Spinal cord (tissue), 10 donors: Measurements from ENCODE around the gene BRWD1. TPM values are rescaled to one million over a fixed set of nuclear protein-coding genes. Genes with fewer than 3 reads are reported as not detected.

Experiments
- DNase-seq, 6 donors: peaks; one replicate each; pipeline versions ENCODE4 v3.0.0 to v3.0.0-alpha.2; 2013 to 2015; ENCODE audit warnings: low spot score in 6 of 6, low read depth in 4 of 6
- H3K27ac ChIP-seq: one replicate; pipeline ENCODE4 v1.5.1; 2013; ENCODE audit warnings: low read depth, low read length, control low read depth
- H3K27me3 ChIP-seq: one replicate; pipeline ENCODE4 v1.6.1; 2013; ENCODE audit warnings: low read length; ENCODE audit not compliant: control insufficient read depth, insufficient read depth
- H3K36me3 ChIP-seq: one replicate; pipeline ENCODE4 v1.6.1; 2013; ENCODE audit warnings: low read length; ENCODE audit not compliant: control insufficient read depth, insufficient read depth
- H3K4me1 ChIP-seq: one replicate; pipeline ENCODE4 v1.6.1; 2013; ENCODE audit warnings: low read length; ENCODE audit not compliant: control insufficient read depth, insufficient read depth
- H3K4me3 ChIP-seq: one replicate; pipeline ENCODE4 v1.5.1; 2013; ENCODE audit warnings: low read depth, low read length, control low read depth
- H3K9me3 ChIP-seq: one replicate; pipeline ENCODE4 v1.6.1; 2013; ENCODE audit warnings: low read length; ENCODE audit not compliant: control insufficient read depth, insufficient read depth
- WGBS: methylation state at CpG from one replicate; pipeline ENCODE4 v1.1.5; 2013; ENCODE audit warnings: missing lambda C conversion rate; ENCODE audit not compliant: insufficient coverage; 5-methylcytosine and 5-hydroxymethylcytosine counted together
- long read RNA-seq, 4 donors: transcript quantifications; one replicate each; lab custom pipeline, GENCODE V29; 2026
- polyA plus RNA-seq, 2 donors: library from polyadenylated mRNA; unstranded; fragments of 120-200 nt; gene quantifications; one replicate each; pipeline ENCODE4 v1.2.1, GENCODE V29; 2013; ENCODE audit not compliant: insufficient read length in 2 of 2
- total RNA-seq, 2 donors: library from RNA; depleted of rRNA in 1 of 2; stranded (reverse); fragments of 120-200 nt in 1 of 2; fragments of >200 nt in 1 of 2; gene quantifications; one replicate each; pipeline versions ENCODE4 v1.2.3 to v1.2.4, GENCODE V29; 2013 to 2014
- donor health status: healthy.

Gene BRWD1
- total RNA-seq: 100 to 1,000 TPM in 1 of 2 donors, 10 to 100 TPM in 1; 78.2 to 180 TPM
- polyA plus RNA-seq: 100 to 1,000 TPM in 1 of 2 donors, 10 to 100 TPM in 1; 95.8 to 123 TPM
- long read RNA-seq, donor 1, transcript BRWD1-202 (5 exons, 2,495 nt): major isoform, 45 of 51 reads
- long read RNA-seq, donor 1, partial matches to known transcripts: 6 of 51 reads
- long read RNA-seq, donor 1, other reads (novel, unspliced or antisense): 0 of 51 reads
- long read RNA-seq, donor 2, transcript BRWD1-202 (5 exons, 2,495 nt): major isoform, 15 of 15 reads
- long read RNA-seq, donor 2, partial matches to known transcripts: 0 of 15 reads
- long read RNA-seq, donor 2, other reads (novel, unspliced or antisense): 0 of 15 reads
- long read RNA-seq, donor 3, transcript BRWD1-202 (5 exons, 2,495 nt): major isoform, 22 of 22 reads
- long read RNA-seq, donor 3, partial matches to known transcripts: 0 of 22 reads
- long read RNA-seq, donor 3, other reads (novel, unspliced or antisense): 0 of 22 reads
- long read RNA-seq, donor 4, transcript BRWD1-202 (5 exons, 2,495 nt): major isoform, 13 of 15 reads
- long read RNA-seq, donor 4, partial matches to known transcripts: 0 of 15 reads
- long read RNA-seq, donor 4, other reads (novel, unspliced or antisense): 0 of 15 reads

- Histone ChIP-seq H3K9me3 (no peaks in the 10 kb centered on the region), H3K27me3 (no peaks in the 10 kb centered on the region), H3K27ac (peak within 1 kb of the TSS; percentile 98), H3K4me1 (peaks cover 15% of the 10 kb centered on the region), H3K36me3 (peaks cover 22% of the 10 kb centered on the region), H3K4me3 (peak within 1 kb of the TSS; percentile 80)
- DNase-seq: peak; percentile 70 to 96 (median 82)
- WGBS: under 1% methylated on average over 78 of the region's 78 CpGs
Observed at GRCh38 chr21:39313571-39314142, at the start of gene BRWD1. TSS of gene BRWD1 (minus strand) at chr21:39313632. CDS start at chr21:39313491, 141 bp downstream.

- 83% methylated on average over 1 of the region's 3 CpGs for WGBS
- no peak overlapping the region for H3K4me3 ChIP-seq
- no peaks in the 10 kb centered on the region for H3K9me3 ChIP-seq
- H3K27me3 ChIP-seq: no peaks in the 10 kb centered on the region
- no peak overlapping the region for H3K27ac ChIP-seq
- no peak for DNase-seq
- H3K36me3 ChIP-seq: no peaks in the 10 kb centered on the region
- H3K4me1 ChIP-seq: no peaks in the 10 kb centered on the region
Observed at GRCh38 chr21:39362733-39363132, 49.3 kb upstream of the BRWD1 start.

GRCh38 chr21:39359382-39359781 lies 46.0 kb upstream of the BRWD1 start:
- Histone ChIP-seq H3K36me3 (no peaks in the 10 kb centered on the region), H3K27me3 (no peaks in the 10 kb centered on the region), H3K27ac (no peak overlapping the region), H3K4me3 (no peak overlapping the region), H3K9me3 (no peaks in the 10 kb centered on the region), H3K4me1 (no peaks in the 10 kb centered on the region)
- no peak for DNase-seq
- 83% methylated on average over 2 of the region's 4 CpGs for WGBS

DNA sequence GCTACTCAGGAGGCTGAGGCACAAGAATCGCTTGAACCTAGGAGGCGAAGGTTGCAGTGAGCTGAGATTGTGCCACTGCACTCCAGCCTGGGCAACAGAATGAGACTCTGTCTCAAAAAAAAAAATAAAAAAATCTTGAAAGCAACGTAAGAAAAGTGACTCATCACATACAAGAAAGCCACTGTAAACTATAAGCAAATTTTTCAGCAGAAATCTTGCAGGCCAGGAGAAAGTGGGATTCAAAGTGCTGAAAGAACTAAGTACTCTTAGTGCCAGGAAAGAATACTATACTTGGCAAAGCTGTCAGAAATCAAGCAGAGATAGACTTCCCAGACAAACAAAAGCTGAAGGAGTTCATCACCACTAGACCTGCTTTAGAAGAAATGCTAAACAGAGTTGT lies 39.9 kb upstream of the BRWD1 start:
- DNase-seq: no peak
- Histone ChIP-seq H3K27ac (no peak overlapping the region), H3K4me1 (peaks cover 8% of the 10 kb centered on the region), H3K4me3 (no peak overlapping the region), H3K36me3 (no peaks in the 10 kb centered on the region), H3K9me3 (peaks cover 3% of the 10 kb centered on the region), H3K27me3 (no peaks in the 10 kb centered on the region)
- no CpG with 5 or more reads among the region's 3 CpGs for WGBS

DNA sequence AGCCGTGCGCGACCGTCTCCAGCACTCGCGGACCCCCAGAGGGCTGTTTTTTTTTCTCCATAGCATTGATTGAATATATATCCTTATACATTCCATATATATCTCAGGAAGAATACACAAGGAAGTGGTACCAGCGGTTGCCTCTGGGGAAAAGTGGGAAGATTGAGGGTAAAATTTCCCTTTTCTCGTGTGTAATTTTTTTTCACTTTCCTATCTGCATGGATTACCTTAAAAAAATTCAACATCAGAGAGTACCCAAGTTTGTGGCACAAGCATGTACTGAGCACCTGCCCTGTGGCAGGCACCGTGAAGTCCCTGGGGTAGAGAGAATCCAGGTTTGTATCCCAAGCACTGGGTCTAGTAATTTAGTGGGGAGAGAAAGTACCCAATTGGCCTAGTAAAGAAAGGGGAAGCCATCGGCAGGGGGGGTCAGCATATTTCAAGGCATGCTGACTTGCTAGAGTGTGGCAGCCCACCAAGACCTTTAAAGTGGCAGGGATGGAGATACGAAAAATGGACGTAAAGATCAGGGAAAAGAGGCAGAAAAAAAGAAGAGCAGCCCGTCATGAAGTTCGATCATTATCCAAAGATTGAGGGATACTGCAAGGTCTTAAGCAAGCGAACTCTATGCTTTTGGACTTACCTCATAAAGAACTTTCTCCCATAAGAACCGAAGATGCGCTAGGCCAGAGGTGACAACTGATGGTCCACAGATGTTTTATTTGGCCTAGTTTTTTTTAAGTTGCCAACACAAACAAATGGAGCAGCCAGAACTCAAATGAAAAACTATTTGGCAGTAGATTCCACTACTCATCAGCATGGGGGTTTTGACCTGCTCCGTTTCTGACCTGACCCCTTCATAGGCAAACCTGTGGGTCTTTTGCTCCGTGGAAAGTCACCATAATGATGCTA lies 36.9 kb upstream of the BRWD1 start:
- H3K9me3 ChIP-seq: peaks cover 3% of the 10 kb centered on the region
- no peak for DNase-seq
- peak overlapping the region; percentile 94 for H3K27ac ChIP-seq
- H3K36me3 ChIP-seq: no peaks in the 10 kb centered on the region
- peaks cover 8% of the 10 kb centered on the region for H3K4me1 ChIP-seq
- H3K4me3 ChIP-seq: peak overlapping the region; percentile 79
- 81% methylated on average over 11 of the region's 19 CpGs for WGBS
- H3K27me3 ChIP-seq: no peaks in the 10 kb centered on the region

GRCh38 chr21:39349211-39350093 lies 36.0 kb upstream of the BRWD1 start:
- H3K36me3 ChIP-seq: peaks cover 3% of the 10 kb centered on the region
- H3K4me3 ChIP-seq: peak overlapping the region; percentile 79
- peak; percentile 88 to 99 (median 94) for DNase-seq
- WGBS: 16% methylated on average over 45 of the region's 56 CpGs
- peaks cover 3% of the 10 kb centered on the region for H3K9me3 ChIP-seq
- peaks cover 8% of the 10 kb centered on the region for H3K4me1 ChIP-seq
- peak overlapping the region; percentile 94 for H3K27ac ChIP-seq
- H3K27me3 ChIP-seq: no peaks in the 10 kb centered on the region

- Histone ChIP-seq H3K27ac (peak within 1 kb of the TSS; percentile 97), H3K4me3 (peak within 1 kb of the TSS; percentile 88), H3K36me3 (peaks cover 7% of the 10 kb centered on the region), H3K27me3 (no peaks in the 10 kb centered on the region), H3K4me1 (peaks cover 8% of the 10 kb centered on the region), H3K9me3 (peaks cover 3% of the 10 kb centered on the region)
- WGBS: under 1% methylated on average over 93 of the region's 116 CpGs
- peak; percentile 67 to 97 (median 80) for DNase-seq
Observed at GRCh38 chr21:39348355-39349210, 35.2 kb upstream of the BRWD1 start, which contains the start of gene HMGN1. TSS of gene HMGN1 (minus strand) at chr21:39349088. CDS start at chr21:39348917, 171 bp downstream.

DNA sequence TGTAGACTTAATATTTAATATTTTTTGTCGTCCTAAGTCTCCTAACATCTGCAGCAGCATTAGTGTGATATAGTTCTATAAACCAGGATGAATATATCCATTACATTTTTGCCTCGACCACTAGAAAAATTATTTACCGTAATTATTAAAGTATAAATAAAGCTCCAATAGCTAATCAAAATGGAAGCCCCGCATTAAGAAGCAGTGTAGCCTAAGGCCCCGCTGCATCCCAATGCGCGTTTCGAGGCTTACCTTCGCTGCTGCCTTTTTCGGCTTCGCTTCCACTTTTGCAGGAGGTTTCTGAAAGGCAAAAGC lies 34.6 kb upstream of the BRWD1 start:
- H3K9me3 ChIP-seq: no peaks in the 10 kb centered on the region
- H3K4me1 ChIP-seq: peaks cover 8% of the 10 kb centered on the region
- DNase-seq: peak in 1 of 6 donors; percentile 30
- no peaks in the 10 kb centered on the region for H3K27me3 ChIP-seq
- H3K27ac ChIP-seq: peak overlapping the region; percentile 97
- peak overlapping the region; percentile 88 for H3K4me3 ChIP-seq
- peaks cover 7% of the 10 kb centered on the region for H3K36me3 ChIP-seq
- 0% methylated on average over 8 of the region's 11 CpGs for WGBS
